NCI-H2196 (cell line): ENCODE data around the gene CDH23.

Source experiments
- DNase-seq: peaks from one replicate; lab custom pipeline; 2025; ENCODE audit not compliant: unreplicated experiment; lab: John Stamatoyannopoulos, UW

CDH23 gene

GRCh38 chr10:71778071-71778825 lies 381.5 kb downstream of the CDH23 start:
- DNase-seq, result no peak

GRCh38 chr10:71779641-71780040 lies 382.9 kb downstream of the CDH23 start:
- DNase-seq, result no peak

GRCh38 chr10:71780156-71780555 lies 383.4 kb downstream of the CDH23 start:
- no peak for DNase-seq

- DNase-seq, result no peak
These were observed 384.0 kb downstream of the CDH23 start for GRCh38 chr10:71780719-71781118.

GRCh38 chr10:71782221-71782916 lies 385.6 kb downstream of the CDH23 start:
- no peak for DNase-seq

GRCh38 chr10:71782917-71783490 lies 386.3 kb downstream of the CDH23 start:
- no peak for DNase-seq

GRCh38 chr10:71783917-71784678 lies 387.4 kb downstream of the CDH23 start:
- DNase-seq, result no peak

GRCh38 chr10:71784679-71785272 lies 388.1 kb downstream of the CDH23 start:
- DNase-seq, result no peak

GRCh38 chr10:71788954-71789353 lies 392.2 kb downstream of the CDH23 start:
- no peak for DNase-seq

- DNase-seq, result no peak
These were observed 393.2 kb downstream of the CDH23 start for GRCh38 chr10:71789871-71790270.

GRCh38 chr10:71790749-71791440 lies 394.2 kb downstream of the CDH23 start:
- DNase-seq, result no peak

- DNase-seq, result no peak
These were observed 398.5 kb downstream of the CDH23 start for GRCh38 chr10:71795248-71795647.

GRCh38 chr10:71796749-71797405 lies 400.2 kb downstream of the CDH23 start:
- no peak for DNase-seq

GRCh38 chr10:71797533-71798307 lies 401.0 kb downstream of the CDH23 start:
- no peak for DNase-seq

GRCh38 chr10:71798308-71798624 lies 401.5 kb downstream of the CDH23 start:
- DNase-seq, result no peak

GRCh38 chr10:71799112-71799511 lies 402.4 kb downstream of the CDH23 start:
- DNase-seq, result no peak

GRCh38 chr10:71799608-71800453 lies 403.1 kb downstream of the CDH23 start:
- no peak for DNase-seq

- DNase-seq, result no peak
These were observed 404.6 kb downstream of the CDH23 start for GRCh38 chr10:71801361-71801760.
